IMR-90 (cell line): ENCODE results near the gene TACC3. TPM values are rescaled to one million over a fixed set of nuclear protein-coding genes. Genes with fewer than 3 reads are reported as not detected.

Experiments used
- ATAC-seq: fragments of 200-7000 bp; cut with Tn5 transposase; 2 replicates; pipeline ENCODE4 v1.9.1; 2020; ENCODE audit warnings: low read depth, mild to moderate bottlenecking, moderate library complexity
- BruUV-seq: library from RNA; stranded (reverse); fragments of 400-500 nt; replicated peaks from 2 replicates; lab custom pipeline; 2021; lab: Mats Ljungman, UMichigan
- CTCF ChIA-PET: fragments of 300-600 bp; formaldehyde crosslinking; extraction: SDS; loops from one replicate; lab custom pipeline; 2021; ENCODE audit warnings: antibody characterized with exemption; lab: Yijun Ruan, JAX
- POLR2A ChIA-PET: fragments of 300-600 bp; sonication (Branson Sonifier 250); formaldehyde crosslinking; loops from one replicate; lab custom pipeline; 2022; ENCODE audit warnings: antibody characterized with exemption; ENCODE audit not compliant: unreplicated experiment; lab: Charles Lee
- DNase-seq: peaks from one replicate; pipeline ENCODE4 v3.0.0; 2013
- H2AFZ ChIP-seq: replicated peaks from 2 replicates; pipeline ENCODE3; 2013; ENCODE audit warnings: low read length, mild to moderate bottlenecking; ENCODE audit not compliant: poor library complexity
- H2AK5ac ChIP-seq: 2 replicates; pipeline ENCODE4 v1.6.1; 2013; ENCODE audit warnings: low read depth, low read length, inconsistent platforms
- H2AK9ac ChIP-seq: replicated peaks from 2 replicates; pipeline ENCODE3; 2013; ENCODE audit warnings: mild to moderate bottlenecking, low read depth, low read length, moderate library complexity; ENCODE audit not compliant: poor library complexity
- H2BK120ac ChIP-seq: 2 replicates; pipeline ENCODE4 v1.6.1; 2013; ENCODE audit warnings: low read depth, low read length, inconsistent platforms
- H2BK15ac ChIP-seq: 3 replicates; pipeline ENCODE4 v1.6.1; 2013; ENCODE audit warnings: low read depth, low read length, inconsistent platforms
- H2BK20ac ChIP-seq: 2 replicates; pipeline ENCODE4 v1.6.1; 2013; ENCODE audit warnings: low read depth, mild to moderate bottlenecking, inconsistent platforms, low read length, moderate library complexity
- H2BK5ac ChIP-seq: 2 replicates; pipeline ENCODE4 v1.6.1; 2013; ENCODE audit warnings: mild to moderate bottlenecking, low read depth, low read length, inconsistent platforms; ENCODE audit not compliant: poor library complexity, severe bottlenecking
- H3K14ac ChIP-seq: replicated peaks from 2 replicates; pipeline ENCODE4 v1.6.1; 2013; ENCODE audit warnings: low read depth, low read length, inconsistent platforms
- H3K18ac ChIP-seq: 2 replicates; pipeline ENCODE4 v1.6.1; 2013; ENCODE audit warnings: low read depth, low read length, control low read depth
- H3K23ac ChIP-seq: 2 replicates; pipeline ENCODE4 v1.6.1; 2013; ENCODE audit warnings: low read depth, low read length, inconsistent platforms
- H3K27ac ChIP-seq: 2 replicates; pipeline ENCODE4 v1.5.1; 2013; ENCODE audit warnings: mild to moderate bottlenecking, control low read depth, low read length; ENCODE audit not compliant: insufficient read depth
- H3K27me3 ChIP-seq: 2 replicates; pipeline ENCODE4 v1.6.1; 2013; ENCODE audit warnings: low read length; ENCODE audit not compliant: control insufficient read depth, insufficient read depth
- H3K36me3 ChIP-seq: 2 replicates; pipeline ENCODE4 v1.6.1; 2013; ENCODE audit warnings: low read length, mixed read lengths; ENCODE audit not compliant: control insufficient read depth, insufficient read depth
- H3K4ac ChIP-seq: 2 replicates; pipeline ENCODE4 v1.6.1; 2013; ENCODE audit warnings: low read depth, low read length, inconsistent platforms
- H3K4me1 ChIP-seq: 2 replicates; pipeline ENCODE4 v1.6.1; 2013; ENCODE audit warnings: low read length, mixed read lengths; ENCODE audit not compliant: control insufficient read depth, insufficient read depth
- H3K4me2 ChIP-seq: 2 replicates; pipeline ENCODE4 v1.6.1; 2013; ENCODE audit warnings: low read depth, mild to moderate bottlenecking, control low read depth, low read length, moderate library complexity
- H3K4me3 ChIP-seq: 2 replicates; pipeline ENCODE4 v1.5.1; 2013; ENCODE audit warnings: low read depth, mild to moderate bottlenecking, control low read depth, low read length, moderate library complexity; ENCODE audit not compliant: insufficient read depth
- H3K56ac ChIP-seq: 2 replicates; pipeline ENCODE4 v1.6.1; 2013; ENCODE audit warnings: low read length, inconsistent platforms; ENCODE audit not compliant: insufficient read depth; ENCODE audit errors: extremely low read depth
- H3K79me1 ChIP-seq, 2 experiments: 2 replicates each; pipeline ENCODE4 v1.6.1; 2013; ENCODE audit warnings: low read length in 2 of 2, inconsistent platforms in 1 of 2, low read depth in 1 of 2
- H3K9ac ChIP-seq: 2 replicates; pipeline ENCODE4 v1.6.1; 2013; ENCODE audit warnings: low read depth, low read length, control low read depth
- H3K9me1 ChIP-seq: 2 replicates; pipeline ENCODE4 v1.6.1; 2013; ENCODE audit warnings: low read length, inconsistent platforms; ENCODE audit not compliant: insufficient read depth
- H3K9me3 ChIP-seq: 2 replicates; pipeline ENCODE4 v1.6.1; 2013; ENCODE audit warnings: low read length; ENCODE audit not compliant: control insufficient read depth, insufficient read depth
- H4K20me1 ChIP-seq: 2 replicates; pipeline ENCODE4 v1.6.1; 2013; ENCODE audit warnings: low read length, inconsistent platforms; ENCODE audit not compliant: insufficient read depth
- H4K5ac ChIP-seq: 2 replicates; pipeline ENCODE4 v1.6.1; 2013; ENCODE audit warnings: mild to moderate bottlenecking, low read depth, low read length, control low read depth
- H4K8ac ChIP-seq, 2 experiments: 2 replicates each; pipeline ENCODE4 v1.6.1; 2013; ENCODE audit warnings: low read depth in 2 of 2, low read length in 2 of 2, control low read depth in 1 of 2, inconsistent platforms in 1 of 2
- H4K91ac ChIP-seq: 2 replicates; pipeline ENCODE4 v1.6.1; 2013; ENCODE audit warnings: low read depth, low read length, inconsistent platforms; ENCODE audit not compliant: insufficient read depth
- CHD1 ChIP-seq: IDR thresholded peaks from 2 replicates; pipeline ENCODE4 v1.6.1; 2012; ENCODE audit warnings: low read depth, low read length, improper control_type of control experiment
- POLR2A ChIP-seq: IDR thresholded peaks from 2 replicates; pipeline ENCODE4 v1.6.1; 2012; ENCODE audit warnings: mild to moderate bottlenecking, low read depth, low read length
- WGBS, 2 experiments: methylation state at CpG; one replicate each; pipeline versions ENCODE4 v1.1.5 to v1.1.7; 2013; ENCODE audit warnings: missing lambda C conversion rate in 2 of 2; ENCODE audit not compliant: insufficient read length in 1 of 2; ENCODE audit errors: extremely low coverage in 2 of 2; 5-methylcytosine and 5-hydroxymethylcytosine counted together
- dilution Hi-C: fragments of 300-500 bp; cut with HindIII; formaldehyde crosslinking; loops from one replicate; pipeline ENCODE4 v1.14.3; 2018; ENCODE audit warnings: low sequenced_read_pairs; ENCODE audit not compliant: unreplicated experiment
- in situ Hi-C: fragments of 300-500 bp; cut with MboI; formaldehyde crosslinking; loops from 3 replicates; pipeline ENCODE4 v1.14.3; 2019; ENCODE audit warnings: low sequenced_read_pairs, inconsistent platforms, mixed read lengths
- intact Hi-C: fragments of 100-400 bp; cut with micrococcal nuclease; formaldehyde crosslinking; loops from 2 replicates; pipeline ENCODE4 v1.10.0; 2022
- polyA plus RNA-seq, 3 experiments: library from polyadenylated mRNA; depleted of rRNA; stranded (reverse); fragments of >200 nt; gene quantifications; 2 replicates each; pipeline ENCODE4 v1.2.3, GENCODE V29; 2012; ENCODE audit warnings: low replicate concordance in 1 of 3
- total RNA-seq: library from RNA; depleted of rRNA; stranded (reverse); fragments of >200 nt; gene quantifications from 2 replicates; pipeline ENCODE4 v1.2.3, GENCODE V29; 2012
- TF ChIP-seq, protein P1 (sequence below): fragments of 150-350 bp; IDR thresholded peaks from 2 replicates; pipeline ENCODE4 v1.6.1; 2016; ENCODE audit warnings: low read depth, mild to moderate bottlenecking, low read length, moderate library complexity, borderline replicate concordance
- TF ChIP-seq, protein P2 (sequence below): conservative IDR thresholded peaks from 2 replicates; pipeline ENCODE4 v1.5.1; 2012; ENCODE audit warnings: mild to moderate bottlenecking, low read depth, low read length, improper control_type of control experiment

TACC3 gene
- total and polyA plus RNA-seq, 2 of the 4 experiments (the other 2 are of a cell fraction): 15.1 to 49.7 TPM

DNA sequence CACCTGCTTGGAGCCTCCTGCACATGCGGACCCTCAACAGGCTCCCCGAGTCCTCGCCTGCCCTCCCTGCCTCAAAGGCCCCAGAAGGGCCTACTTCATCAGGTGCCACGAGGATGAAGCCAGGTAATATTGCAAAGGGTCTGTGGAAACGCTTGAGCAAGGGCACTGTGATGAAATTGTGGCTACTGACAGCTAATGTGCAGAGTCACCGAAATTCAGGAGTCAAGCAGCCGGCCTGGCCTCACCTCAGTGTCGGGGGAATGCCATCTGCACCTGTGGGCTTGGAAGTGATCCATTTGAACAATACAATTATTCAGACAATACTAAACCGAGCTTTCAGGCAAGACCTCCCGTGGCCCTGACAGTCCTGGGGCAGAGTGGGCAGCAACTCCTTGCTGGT is 68.7 kb downstream of the TACC3 start:
- no peak for ATAC-seq
- H2AFZ ChIP-seq: no peak overlapping the region
- peaks cover 2% of the 10 kb centered on the region; the same call in 1 of the 2 replicates for H3K4me1 ChIP-seq
- H4K5ac ChIP-seq: no peak overlapping the region
- H3K4me2 ChIP-seq: no peak overlapping the region
- H3K4ac ChIP-seq: no peak overlapping the region
- H2BK5ac ChIP-seq: no peak overlapping the region
- ChIA-PET CTCF (no interaction called here), POLR2A (no interaction called here)
- no peaks in the 10 kb centered on the region; the same call in 1 of the 2 replicates for H4K20me1 ChIP-seq
- TF ChIP-seq POLR2A (no peak), CHD1 (no peak)
- TF ChIP-seq, protein P1, sequence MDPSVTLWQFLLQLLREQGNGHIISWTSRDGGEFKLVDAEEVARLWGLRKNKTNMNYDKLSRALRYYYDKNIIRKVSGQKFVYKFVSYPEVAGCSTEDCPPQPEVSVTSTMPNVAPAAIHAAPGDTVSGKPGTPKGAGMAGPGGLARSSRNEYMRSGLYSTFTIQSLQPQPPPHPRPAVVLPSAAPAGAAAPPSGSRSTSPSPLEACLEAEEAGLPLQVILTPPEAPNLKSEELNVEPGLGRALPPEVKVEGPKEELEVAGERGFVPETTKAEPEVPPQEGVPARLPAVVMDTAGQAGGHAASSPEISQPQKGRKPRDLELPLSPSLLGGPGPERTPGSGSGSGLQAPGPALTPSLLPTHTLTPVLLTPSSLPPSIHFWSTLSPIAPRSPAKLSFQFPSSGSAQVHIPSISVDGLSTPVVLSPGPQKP: no peak
- TF ChIP-seq, protein P2, sequence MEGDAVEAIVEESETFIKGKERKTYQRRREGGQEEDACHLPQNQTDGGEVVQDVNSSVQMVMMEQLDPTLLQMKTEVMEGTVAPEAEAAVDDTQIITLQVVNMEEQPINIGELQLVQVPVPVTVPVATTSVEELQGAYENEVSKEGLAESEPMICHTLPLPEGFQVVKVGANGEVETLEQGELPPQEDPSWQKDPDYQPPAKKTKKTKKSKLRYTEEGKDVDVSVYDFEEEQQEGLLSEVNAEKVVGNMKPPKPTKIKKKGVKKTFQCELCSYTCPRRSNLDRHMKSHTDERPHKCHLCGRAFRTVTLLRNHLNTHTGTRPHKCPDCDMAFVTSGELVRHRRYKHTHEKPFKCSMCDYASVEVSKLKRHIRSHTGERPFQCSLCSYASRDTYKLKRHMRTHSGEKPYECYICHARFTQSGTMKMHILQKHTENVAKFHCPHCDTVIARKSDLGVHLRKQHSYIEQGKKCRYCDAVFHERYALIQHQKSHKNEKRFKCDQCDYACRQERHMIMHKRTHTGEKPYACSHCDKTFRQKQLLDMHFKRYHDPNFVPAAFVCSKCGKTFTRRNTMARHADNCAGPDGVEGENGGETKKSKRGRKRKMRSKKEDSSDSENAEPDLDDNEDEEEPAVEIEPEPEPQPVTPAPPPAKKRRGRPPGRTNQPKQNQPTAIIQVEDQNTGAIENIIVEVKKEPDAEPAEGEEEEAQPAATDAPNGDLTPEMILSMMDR: no peak
- no peak overlapping the region for H4K91ac ChIP-seq
- H2BK20ac ChIP-seq: no peak overlapping the region
- no peak overlapping the region for H2BK15ac ChIP-seq
- H3K9me3 ChIP-seq: no peaks in the 10 kb centered on the region
- H3K27me3 ChIP-seq: peaks cover 38% of the 10 kb centered on the region
- no peak overlapping the region for H3K4me3 ChIP-seq
- no peak overlapping the region for H2AK9ac ChIP-seq
- no peak overlapping the region for H4K8ac ChIP-seq
- no peak overlapping the region for H3K9ac ChIP-seq
- no peak overlapping the region for H3K56ac ChIP-seq
- no peak overlapping the region for H3K23ac ChIP-seq
- intact Hi-C loops: no loop called here
- no TSS peak for BruUV-seq
- no peak for DNase-seq
- no peak overlapping the region for H3K18ac ChIP-seq
- no peaks in the 10 kb centered on the region for H3K36me3 ChIP-seq
- H2AK5ac ChIP-seq: no peak overlapping the region
- H2BK120ac ChIP-seq: no peak overlapping the region
- in situ Hi-C loops: no loop called here
- no peaks in the 10 kb centered on the region for H3K79me1 ChIP-seq
- H3K14ac ChIP-seq: no peak overlapping the region
- no peak overlapping the region for H3K27ac ChIP-seq
- dilution Hi-C loops: no loop called here
- 67% methylated on average over 7 of the region's 10 CpGs; no CpG with 5 or more reads in 1 of the 2 experiments for WGBS, 2 experiments
- no peaks in the 10 kb centered on the region for H3K9me1 ChIP-seq
